ENCODE measurements around the gene RUBCNL. TPM values are rescaled to one million over a fixed set of nuclear protein-coding genes. Genes with fewer than 3 reads are reported as not detected.

Gene RUBCNL
- total RNA-seq, 4 donors from 2014 or later: 0.86 to 3.6 (median 1.4) TPM

GRCh38 chr13:46402178-46402577, 15.1 kb upstream of the RUBCNL start:
- no peaks in the 10 kb centered on the region for H3K27me3 ChIP-seq
- H3K4me1 ChIP-seq: no peaks in the 10 kb centered on the region
- H3K4me3 ChIP-seq: no peak overlapping the region
- no peaks in the 10 kb centered on the region for H3K9me3 ChIP-seq
- intact Hi-C loops (cut with DNase I): no loop called here
- H3K36me3 ChIP-seq: no peaks in the 10 kb centered on the region
- H3K27ac ChIP-seq (replicated peaks in 1 of 4): no peak overlapping the region
- no peak for TF ChIP-seq EP300 (IDR thresholded peaks at IDR 0.05)
- TF ChIP-seq, protein P1, sequence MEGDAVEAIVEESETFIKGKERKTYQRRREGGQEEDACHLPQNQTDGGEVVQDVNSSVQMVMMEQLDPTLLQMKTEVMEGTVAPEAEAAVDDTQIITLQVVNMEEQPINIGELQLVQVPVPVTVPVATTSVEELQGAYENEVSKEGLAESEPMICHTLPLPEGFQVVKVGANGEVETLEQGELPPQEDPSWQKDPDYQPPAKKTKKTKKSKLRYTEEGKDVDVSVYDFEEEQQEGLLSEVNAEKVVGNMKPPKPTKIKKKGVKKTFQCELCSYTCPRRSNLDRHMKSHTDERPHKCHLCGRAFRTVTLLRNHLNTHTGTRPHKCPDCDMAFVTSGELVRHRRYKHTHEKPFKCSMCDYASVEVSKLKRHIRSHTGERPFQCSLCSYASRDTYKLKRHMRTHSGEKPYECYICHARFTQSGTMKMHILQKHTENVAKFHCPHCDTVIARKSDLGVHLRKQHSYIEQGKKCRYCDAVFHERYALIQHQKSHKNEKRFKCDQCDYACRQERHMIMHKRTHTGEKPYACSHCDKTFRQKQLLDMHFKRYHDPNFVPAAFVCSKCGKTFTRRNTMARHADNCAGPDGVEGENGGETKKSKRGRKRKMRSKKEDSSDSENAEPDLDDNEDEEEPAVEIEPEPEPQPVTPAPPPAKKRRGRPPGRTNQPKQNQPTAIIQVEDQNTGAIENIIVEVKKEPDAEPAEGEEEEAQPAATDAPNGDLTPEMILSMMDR (IDR thresholded peaks at IDR 0.05): no peak
- 69% methylated on average over 2 of the region's 2 CpGs for WGBS
- no peak for DNase-seq (ENCODE audit: extremely low spot score)

GRCh38 chr13:46401432-46401831, 14.4 kb upstream of the RUBCNL start:
- Histone ChIP-seq H3K4me3 (no peak overlapping the region), H3K9me3 (no peaks in the 10 kb centered on the region), H3K36me3 (no peaks in the 10 kb centered on the region), H3K27me3 (no peaks in the 10 kb centered on the region), H3K27ac (replicated peaks in 1 of 4) (no peak overlapping the region), H3K4me1 (no peaks in the 10 kb centered on the region)
- no peak for TF ChIP-seq POLR2A (IDR thresholded peaks at IDR 0.05; ENCODE audit: low read depth)
- TF ChIP-seq POLR2AphosphoS5 (IDR thresholded peaks at IDR 0.05): no peak
- no peak for TF ChIP-seq EP300 (IDR thresholded peaks at IDR 0.05)
- TF ChIP-seq, protein P1 (IDR thresholded peaks at IDR 0.05): no peak
- no peak for DNase-seq (ENCODE audit: extremely low spot score)
- intact Hi-C loops (cut with DNase I): no loop called here
- WGBS: 30% methylated on average over 1 of the region's 1 CpG

DNA sequence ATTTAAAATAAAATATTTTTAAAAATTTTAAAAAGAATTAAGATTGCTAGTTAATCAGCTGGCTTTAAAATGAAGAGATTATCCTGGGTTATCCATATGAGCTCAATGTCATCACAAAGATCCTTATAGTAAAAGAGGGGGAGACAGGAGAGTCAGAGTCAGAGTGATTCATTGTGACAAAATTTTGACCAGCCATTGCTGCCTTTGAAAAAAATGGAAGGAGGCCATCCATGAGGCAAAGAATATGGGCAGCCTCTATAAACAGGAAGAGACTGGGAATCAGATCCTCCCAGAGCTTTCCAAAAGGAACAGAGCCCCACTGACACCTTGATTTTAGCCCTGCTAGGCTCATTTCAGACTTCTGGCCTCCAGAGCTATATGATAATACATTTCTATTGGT, 9.3 kb upstream of the RUBCNL start:
- H3K27me3 ChIP-seq: no peaks in the 10 kb centered on the region
- intact Hi-C loops (cut with DNase I): no loop called here
- no peaks in the 10 kb centered on the region for H3K9me3 ChIP-seq
- H3K27ac ChIP-seq (replicated peaks in 1 of 4): no peak overlapping the region
- H3K36me3 ChIP-seq: no peaks in the 10 kb centered on the region
- no peak for DNase-seq (ENCODE audit: extremely low spot score)
- H3K4me1 ChIP-seq: no peaks in the 10 kb centered on the region
- H3K4me3 ChIP-seq: no peak overlapping the region
- TF ChIP-seq EP300 (IDR thresholded peaks at IDR 0.05) (no peak), POLR2AphosphoS5 (IDR thresholded peaks at IDR 0.05) (no peak), POLR2A (IDR thresholded peaks at IDR 0.05; ENCODE audit: low read depth) (no peak)
- TF ChIP-seq, protein P1 (IDR thresholded peaks at IDR 0.05): no peak

- TF ChIP-seq, protein P1 (IDR thresholded peaks at IDR 0.05): no peak
- TF ChIP-seq EP300 (IDR thresholded peaks at IDR 0.05): no peak
- no peak for TF ChIP-seq POLR2AphosphoS5 (IDR thresholded peaks at IDR 0.05)
- no peak for TF ChIP-seq POLR2A (IDR thresholded peaks at IDR 0.05; ENCODE audit: low read depth)
- Histone ChIP-seq H3K27ac (replicated peaks in 1 of 4) (no peak overlapping the region), H3K4me3 (no peak overlapping the region), H3K4me1 (peaks cover 0 to 11% (median 2%) of the 10 kb centered on the region in 4 donors), H3K27me3 (peaks cover 0 to 7% (median 0%) of the 10 kb centered on the region in 4 donors), H3K36me3 (no peaks in the 10 kb centered on the region), H3K9me3 (no peaks in the 10 kb centered on the region)
- 65% methylated on average over 2 of the region's 2 CpGs for WGBS
- intact Hi-C loops (cut with DNase I): no loop called here
- DNase-seq (ENCODE audit: extremely low spot score): no peak
Observed at GRCh38 chr13:46392967-46393366, 5.9 kb upstream of the RUBCNL start.
